ENCODE measurements around the gene CCDC33.

DNA sequence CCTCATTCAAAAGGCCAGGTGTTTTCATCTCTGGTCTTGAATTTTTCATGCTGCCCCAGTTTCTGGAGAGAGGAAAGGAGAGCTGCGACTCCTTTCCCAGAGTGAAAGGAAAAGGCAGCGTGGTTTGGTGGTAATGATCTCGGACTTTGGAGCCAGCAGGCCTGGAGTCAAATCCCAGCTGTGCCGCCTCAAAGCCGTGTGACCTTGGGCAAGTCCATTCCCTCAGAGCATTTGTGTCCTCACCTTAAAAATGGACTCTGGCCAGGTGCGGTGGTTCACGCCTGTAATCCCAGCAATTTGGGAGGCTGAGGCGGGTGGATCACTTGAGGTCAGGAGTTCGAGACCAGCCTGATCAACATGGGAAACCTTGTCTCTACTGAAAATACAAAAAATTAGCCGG, 4.7 kb upstream of the CCDC33 start:
- TF ChIP-seq POLR2A (IDR thresholded peaks at IDR 0.05) (no peak), CTCF (IDR thresholded peaks at IDR 0.05) (no peak)
